GM18909 (cell line): ENCODE results near the gene PAEP.
"Not testable (repeated sequence)": the region's sequence is repeated elsewhere in the genome, so short reads cannot be mapped to it uniquely, and the experiment has no call there.

Source experiments
- ATAC-seq: cut with Tn5 transposase; IDR thresholded peaks from one replicate; pipeline ENCODE4 v1.9.1; 2021; ENCODE audit warnings: mild to moderate bottlenecking; ENCODE audit not compliant: unreplicated experiment, poor library complexity

The PAEP gene

DNA sequence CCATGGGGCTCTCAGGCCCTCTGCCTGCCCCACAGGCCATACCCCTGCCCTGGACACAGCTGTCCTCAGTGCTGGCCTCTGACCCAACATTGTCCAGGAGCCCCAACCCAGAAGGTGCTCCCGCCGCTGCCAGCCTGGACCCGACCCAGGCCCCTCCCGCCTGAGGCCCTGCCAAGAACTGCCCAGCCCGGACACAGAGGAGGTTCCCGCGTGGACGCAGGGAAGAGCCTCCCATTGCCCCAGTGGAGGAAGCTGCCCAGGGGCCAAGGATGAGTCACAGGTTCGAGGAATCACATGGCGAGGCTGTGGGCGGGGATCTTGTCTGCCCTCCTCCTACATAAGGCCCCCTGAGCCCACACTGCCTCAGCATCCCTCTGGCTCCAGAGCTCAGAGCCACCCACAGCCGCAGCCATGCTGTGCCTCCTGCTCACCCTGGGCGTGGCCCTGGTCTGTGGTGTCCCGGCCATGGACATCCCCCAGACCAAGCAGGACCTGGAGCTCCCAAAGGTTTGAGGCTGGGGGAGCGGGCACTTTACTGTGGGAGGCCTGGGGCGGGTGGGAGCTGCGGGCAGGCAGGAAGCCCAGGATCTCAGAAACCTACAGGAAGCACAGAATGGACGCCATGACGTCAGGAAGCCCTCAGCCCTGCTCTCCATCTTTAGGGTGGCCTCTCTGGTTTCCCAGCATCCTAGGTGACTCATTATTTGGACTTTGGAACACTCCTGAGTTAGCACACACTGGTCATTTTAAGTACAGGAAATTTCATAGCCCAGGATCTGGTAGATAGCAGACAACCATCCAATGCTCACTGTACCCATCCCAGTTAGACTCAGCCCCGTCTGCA is at the start of gene PAEP:
Gene PAEP, plus strand, starts transcription at position 366 of the 844 bp plus-strand sequence.
- no peak for ATAC-seq

GRCh38 chr9:135512241-135512603 is 49.3 kb upstream of the PAEP start:
- no peak for ATAC-seq

DNA sequence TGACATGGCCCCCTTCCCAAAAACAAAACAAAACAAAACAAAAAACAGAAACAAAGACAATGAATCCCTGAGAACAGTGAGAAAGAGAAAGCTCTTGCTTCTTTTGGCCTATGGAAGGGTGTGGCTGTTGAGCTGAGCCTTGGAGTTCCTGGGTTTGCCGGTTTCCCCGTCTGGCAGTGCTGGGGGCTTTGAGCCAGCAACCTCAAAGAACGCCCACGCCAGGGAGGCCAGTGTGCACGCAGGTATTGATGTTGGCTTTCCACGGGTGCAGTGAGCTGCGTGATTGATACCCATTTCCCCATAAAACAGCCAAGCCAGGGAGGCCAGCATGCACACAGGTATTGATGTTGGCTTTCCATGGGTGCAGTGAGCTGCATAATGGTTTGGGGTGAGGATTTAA is 48.7 kb upstream of the PAEP start:
- no peak for ATAC-seq

GRCh38 chr9:135513351-135513846 is 48.2 kb upstream of the PAEP start:
- no peak for ATAC-seq

GRCh38 chr9:135513906-135514305 is 47.6 kb upstream of the PAEP start:
- ATAC-seq, result not testable (repeated sequence)

GRCh38 chr9:135514342-135515082 is 47.0 kb upstream of the PAEP start:
- ATAC-seq, result no peak

GRCh38 chr9:135515083-135515951 is 46.2 kb upstream of the PAEP start:
- ATAC-seq, result no peak

DNA sequence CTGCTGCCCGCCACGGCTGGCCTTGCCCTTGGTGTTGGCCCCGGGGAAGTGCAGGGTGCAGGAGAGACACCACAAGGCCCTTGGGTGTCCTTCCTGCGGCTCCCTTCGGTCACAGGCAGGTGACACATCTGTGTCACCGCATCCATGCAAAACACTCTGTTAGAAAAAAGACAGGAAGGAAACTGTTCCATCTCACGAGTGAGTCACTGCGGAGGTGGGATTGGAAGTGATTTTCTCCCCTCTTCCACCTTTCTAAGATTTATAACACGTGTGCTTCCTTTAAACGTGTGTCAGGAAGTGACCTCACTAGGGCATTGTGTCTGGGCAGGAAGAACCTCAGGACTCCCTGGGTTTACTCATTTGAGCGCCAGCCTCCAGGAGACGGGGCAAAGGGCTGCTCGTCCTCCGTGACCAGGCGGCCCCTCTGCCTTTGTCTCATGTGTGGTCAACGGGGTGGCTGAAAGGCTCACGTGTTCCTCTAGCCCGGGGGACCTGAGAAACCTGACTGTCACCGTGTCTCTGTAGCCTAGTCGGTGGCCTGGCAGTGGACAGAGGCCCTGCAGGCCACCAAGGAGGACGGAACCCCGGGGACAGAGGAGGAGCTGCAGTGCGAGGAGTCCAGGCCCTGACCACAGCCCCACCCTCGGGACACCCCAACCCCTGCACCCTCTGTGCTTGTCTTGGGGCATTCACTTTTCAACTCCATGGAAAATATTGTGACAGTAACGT is 45.3 kb upstream of the PAEP start:
- no peak for ATAC-seq

- no peak for ATAC-seq
Observed at GRCh38 chr9:135517407-135517822, 44.1 kb upstream of the PAEP start.

DNA sequence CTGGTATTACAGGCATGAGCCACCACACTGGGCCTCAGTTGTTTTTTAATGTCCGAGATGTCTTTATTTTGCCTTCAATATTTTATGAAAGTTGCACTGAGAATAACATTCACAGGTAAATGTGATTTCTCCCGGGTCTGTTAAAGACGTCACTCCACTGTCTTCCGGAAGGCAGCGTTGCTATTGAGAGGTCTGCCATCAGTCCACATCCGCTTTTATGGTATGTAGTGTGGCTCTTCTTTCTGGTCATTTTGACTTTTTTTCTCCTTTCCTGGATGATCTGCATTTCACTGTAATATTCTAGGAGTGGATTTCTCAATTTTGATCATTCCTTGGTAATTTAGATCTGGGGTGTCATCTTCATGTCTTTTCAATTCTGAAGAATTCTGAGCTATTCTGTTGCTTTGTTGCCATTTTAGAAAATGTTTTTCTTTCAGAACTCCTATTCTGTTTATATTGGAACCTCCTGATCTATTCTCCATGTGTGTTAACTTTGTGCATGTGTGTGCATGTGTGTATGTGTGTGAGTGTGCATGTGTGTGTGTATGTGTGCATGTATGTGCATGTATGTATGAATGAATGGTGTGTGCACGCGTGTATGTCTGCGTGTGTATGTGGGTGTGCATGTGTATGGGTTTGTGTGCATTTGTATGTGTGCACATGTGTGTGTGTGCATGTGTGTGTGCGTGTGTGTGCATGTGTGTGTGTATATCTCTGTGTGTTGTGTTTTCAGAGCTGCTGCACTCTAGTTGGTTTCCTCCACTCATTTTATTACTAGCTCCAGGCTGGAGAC is 42.2 kb upstream of the PAEP start:
- no peak for ATAC-seq

DNA sequence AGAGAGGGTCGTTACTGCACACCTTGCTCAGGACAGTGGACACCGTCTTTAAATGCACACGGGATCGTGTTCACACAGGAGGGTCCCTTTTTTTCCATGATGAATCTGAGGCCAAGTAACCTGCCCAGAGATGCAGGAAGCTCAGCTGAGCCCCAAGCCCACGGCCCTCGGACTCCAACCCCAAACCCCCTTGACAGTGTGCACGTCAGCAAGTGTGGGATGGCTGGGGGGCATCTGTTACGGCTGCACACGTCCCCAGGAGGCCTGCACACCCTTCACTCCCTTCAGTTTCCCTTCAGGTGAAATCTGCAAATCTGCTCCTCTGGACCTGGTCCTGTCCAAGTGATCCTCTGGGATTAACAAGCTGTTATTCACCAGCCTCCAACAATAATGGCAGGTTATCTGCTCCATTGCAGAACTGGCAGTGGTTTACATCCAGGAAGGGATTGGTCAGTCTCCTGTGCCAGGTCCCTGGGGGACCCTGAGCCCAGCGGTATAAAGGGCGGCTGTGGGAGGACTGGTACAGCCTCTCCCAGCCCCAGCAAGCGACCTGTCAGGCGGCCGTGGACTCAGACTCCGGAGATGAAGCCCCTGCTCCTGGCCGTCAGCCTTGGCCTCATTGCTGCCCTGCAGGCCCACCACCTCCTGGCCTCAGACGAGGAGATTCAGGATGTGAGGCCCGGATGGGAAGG is 40.5 kb upstream of the PAEP start, which contains the start of gene LCN1:
Gene LCN1, plus strand, starts transcription at position 525 of the 692 bp plus-strand sequence. Its CDS starts 58 bp downstream, at position 583.
- no peak for ATAC-seq

- ATAC-seq, result no peak
Observed at GRCh38 chr9:135521608-135522095, 39.9 kb upstream of the PAEP start.

DNA sequence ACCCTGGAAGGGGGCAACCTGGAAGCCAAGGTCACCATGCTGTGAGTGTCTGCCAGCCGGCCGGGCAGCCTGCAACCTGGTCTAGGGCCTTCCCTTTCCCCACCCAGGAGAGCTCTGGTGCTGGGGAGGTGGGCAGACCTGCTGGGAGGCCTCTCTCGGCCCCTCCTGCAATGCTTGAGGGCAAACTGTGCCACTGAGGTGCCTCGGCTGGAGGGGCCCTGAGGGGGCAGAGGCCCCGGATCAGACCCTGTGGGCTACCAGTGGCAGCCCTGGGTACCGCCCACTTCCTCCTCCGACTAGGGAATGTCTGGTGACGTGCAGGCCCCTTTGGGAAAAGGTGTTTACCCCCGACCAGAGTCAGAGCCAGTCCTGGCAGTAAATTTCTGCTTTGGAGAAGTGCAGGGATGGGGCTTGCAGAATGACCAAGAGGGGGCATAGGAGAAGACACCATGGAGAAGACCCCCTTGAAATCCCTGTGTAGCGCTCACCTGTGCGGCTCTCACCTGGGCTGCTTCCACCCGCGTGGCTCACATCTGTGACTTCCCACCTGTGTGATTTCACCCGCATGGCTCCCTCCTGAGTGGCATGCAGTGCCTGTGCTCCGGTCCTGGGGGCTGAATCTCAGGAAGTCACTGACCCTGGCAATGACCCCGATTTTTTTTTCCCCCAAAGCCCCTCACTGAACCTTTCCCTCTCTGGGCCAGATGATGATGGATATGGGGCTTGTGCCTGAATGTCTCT is 39.2 kb upstream of the PAEP start:
- ATAC-seq, result no peak

- ATAC-seq, result no peak
Observed at GRCh38 chr9:135522931-135523330, 38.6 kb upstream of the PAEP start.

DNA sequence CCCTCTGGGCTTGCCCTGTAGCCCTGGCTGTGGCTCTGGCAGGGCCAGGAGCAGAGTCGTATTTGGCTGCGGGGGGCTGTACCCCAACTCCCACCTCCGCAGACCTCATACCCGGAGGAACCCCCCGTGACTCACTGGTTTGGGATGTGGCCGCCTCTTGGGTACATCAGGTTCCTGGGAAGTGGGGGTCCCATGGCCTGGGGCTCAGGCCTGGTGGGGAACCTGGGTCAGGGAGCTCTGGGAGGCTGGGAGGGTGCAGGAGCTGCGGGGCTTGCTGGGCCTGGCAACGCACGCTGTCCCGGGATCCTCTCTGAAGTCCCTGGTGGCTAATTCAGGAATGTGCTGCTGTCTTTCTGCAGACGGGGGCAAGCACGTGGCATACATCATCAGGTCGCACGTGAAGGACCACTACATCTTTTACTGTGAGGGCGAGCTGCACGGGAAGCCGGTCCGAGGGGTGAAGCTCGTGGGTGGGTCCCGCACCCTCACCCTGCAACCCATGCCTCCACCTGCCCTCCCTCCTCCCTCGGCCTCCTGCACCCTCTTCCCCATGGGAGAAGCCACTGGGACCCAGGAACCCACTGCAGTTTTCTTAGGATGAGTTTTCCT is 37.9 kb upstream of the PAEP start:
- ATAC-seq, result no peak

GRCh38 chr9:135524130-135524861 is 37.3 kb upstream of the PAEP start:
- no peak for ATAC-seq
